Neutrophil (primary cell): ENCODE data around the gene OTUB2.

ENCODE experiments used
- H3K27ac ChIP-seq: fragments of 200-600 bp; sonication (generic); 2 replicates; pipeline ENCODE4 v1.5.1; 2016; ENCODE audit warnings: mild to moderate bottlenecking, moderate library complexity
- H3K27me3 ChIP-seq: fragments of 200-600 bp; sonication (generic); 2 replicates; pipeline ENCODE4 v1.6.0; 2016; ENCODE audit warnings: mild to moderate bottlenecking
- H3K36me3 ChIP-seq: fragments of 200-600 bp; sonication (generic); 2 replicates; pipeline ENCODE4 v1.5.1; 2017
- H3K4me1 ChIP-seq, 2 experiments: fragments of 200-600 bp in 1 of 2; sonication (generic) in 1 of 2; 1 replicate in 1 of 2; 2 replicates in 1 of 2; pipeline versions ENCODE4 v1.5.1 to v1.6.1; 2013 to 2016; ENCODE audit warnings: low read depth in 1 of 2, low read length in 1 of 2, mild to moderate bottlenecking in 1 of 2, moderate library complexity in 1 of 2; ENCODE audit not compliant: control insufficient read depth in 1 of 2, insufficient read depth in 1 of 2
- H3K4me3 ChIP-seq, 2 experiments: fragments of 200-600 bp in 1 of 2; sonication (generic) in 1 of 2; 1 replicate in 1 of 2; 2 replicates in 1 of 2; pipeline ENCODE4 v1.5.1; 2013 to 2016; ENCODE audit warnings: low read depth in 1 of 2, low read length in 1 of 2, mild to moderate bottlenecking in 1 of 2, moderate library complexity in 1 of 2
- H3K9me3 ChIP-seq: fragments of 200-600 bp; sonication (generic); 2 replicates; pipeline ENCODE4 v1.5.1; 2016
- TF ChIP-seq, protein P1 (sequence below): fragments of 200-600 bp; sonication (generic); IDR thresholded peaks from 2 replicates; pipeline ENCODE4 v1.5.1; 2016; ENCODE audit warnings: antibody characterized with exemption

Gene OTUB2

GRCh38 chr14:93980456-93981201 lies 45.5 kb upstream of the OTUB2 start:
- TF ChIP-seq, protein P1, sequence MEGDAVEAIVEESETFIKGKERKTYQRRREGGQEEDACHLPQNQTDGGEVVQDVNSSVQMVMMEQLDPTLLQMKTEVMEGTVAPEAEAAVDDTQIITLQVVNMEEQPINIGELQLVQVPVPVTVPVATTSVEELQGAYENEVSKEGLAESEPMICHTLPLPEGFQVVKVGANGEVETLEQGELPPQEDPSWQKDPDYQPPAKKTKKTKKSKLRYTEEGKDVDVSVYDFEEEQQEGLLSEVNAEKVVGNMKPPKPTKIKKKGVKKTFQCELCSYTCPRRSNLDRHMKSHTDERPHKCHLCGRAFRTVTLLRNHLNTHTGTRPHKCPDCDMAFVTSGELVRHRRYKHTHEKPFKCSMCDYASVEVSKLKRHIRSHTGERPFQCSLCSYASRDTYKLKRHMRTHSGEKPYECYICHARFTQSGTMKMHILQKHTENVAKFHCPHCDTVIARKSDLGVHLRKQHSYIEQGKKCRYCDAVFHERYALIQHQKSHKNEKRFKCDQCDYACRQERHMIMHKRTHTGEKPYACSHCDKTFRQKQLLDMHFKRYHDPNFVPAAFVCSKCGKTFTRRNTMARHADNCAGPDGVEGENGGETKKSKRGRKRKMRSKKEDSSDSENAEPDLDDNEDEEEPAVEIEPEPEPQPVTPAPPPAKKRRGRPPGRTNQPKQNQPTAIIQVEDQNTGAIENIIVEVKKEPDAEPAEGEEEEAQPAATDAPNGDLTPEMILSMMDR = no peak
- Histone ChIP-seq H3K4me3 (no peak overlapping the region), H3K36me3 (no peaks in the 10 kb centered on the region), H3K4me1 (peaks cover 0 to 4% of the 10 kb centered on the region in 2 experiments), H3K27ac (no peak overlapping the region), H3K27me3 (peaks cover 33% of the 10 kb centered on the region), H3K9me3 (no peaks in the 10 kb centered on the region)

GRCh38 chr14:93981316-93982229 lies 44.6 kb upstream of the OTUB2 start:
- H3K9me3 ChIP-seq = no peaks in the 10 kb centered on the region
- TF ChIP-seq, protein P1 = no peak
- H3K4me1 ChIP-seq = peaks cover 0 to 1% of the 10 kb centered on the region in 2 experiments
- no peak overlapping the region for H3K4me3 ChIP-seq
- no peak overlapping the region for H3K27ac ChIP-seq
- no peaks in the 10 kb centered on the region for H3K36me3 ChIP-seq
- H3K27me3 ChIP-seq = peaks cover 25% of the 10 kb centered on the region

GRCh38 chr14:93982230-93983007 lies 43.7 kb upstream of the OTUB2 start:
- Histone ChIP-seq H3K9me3 (no peaks in the 10 kb centered on the region), H3K4me1 (no peaks in the 10 kb centered on the region), H3K27me3 (peaks cover 24% of the 10 kb centered on the region), H3K27ac (no peak overlapping the region), H3K4me3 (no peak overlapping the region), H3K36me3 (no peaks in the 10 kb centered on the region)
- TF ChIP-seq, protein P1 = no peak

DNA sequence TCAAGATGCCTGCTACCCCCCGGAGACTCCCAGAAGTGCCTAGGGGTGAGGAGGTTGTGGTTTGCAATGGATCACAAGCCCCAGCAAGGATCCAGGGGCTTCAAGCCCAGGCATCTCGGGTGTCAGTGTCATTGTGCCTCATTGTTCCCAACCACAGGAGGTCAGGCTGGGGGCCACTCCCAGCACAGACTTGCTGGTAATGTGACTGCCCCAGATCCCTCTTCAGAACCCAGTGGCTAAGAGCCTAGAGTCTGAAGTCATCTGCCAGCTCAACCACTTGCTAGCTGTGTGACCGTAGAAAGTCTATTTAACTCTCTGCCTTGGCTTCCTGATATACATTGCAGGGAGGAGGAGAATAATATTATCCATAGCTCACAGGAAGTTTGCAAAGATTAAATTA lies 42.1 kb upstream of the OTUB2 start:
- H3K9me3 ChIP-seq = no peaks in the 10 kb centered on the region
- no peak overlapping the region for H3K4me3 ChIP-seq
- no peaks in the 10 kb centered on the region for H3K36me3 ChIP-seq
- H3K4me1 ChIP-seq = no peaks in the 10 kb centered on the region
- TF ChIP-seq, protein P1 = no peak
- peaks cover 17% of the 10 kb centered on the region for H3K27me3 ChIP-seq
- H3K27ac ChIP-seq = no peak overlapping the region

- Histone ChIP-seq H3K4me1 (no peaks in the 10 kb centered on the region), H3K9me3 (no peaks in the 10 kb centered on the region), H3K4me3 (no peak overlapping the region), H3K27me3 (peaks cover 18% of the 10 kb centered on the region), H3K36me3 (no peaks in the 10 kb centered on the region), H3K27ac (no peak overlapping the region)
- TF ChIP-seq, protein P1 = no peak
Observed at GRCh38 chr14:93984987-93985410, 41.1 kb upstream of the OTUB2 start.
